HG02852 (cell line): ENCODE results near the gene SDC4.

ENCODE experiments used
- ATAC-seq: cut with Tn5 transposase; IDR thresholded peaks from one replicate; pipeline ENCODE4 v1.9.1; 2021; ENCODE audit warnings: mild to moderate bottlenecking, moderate library complexity; ENCODE audit not compliant: unreplicated experiment

The SDC4 gene

DNA sequence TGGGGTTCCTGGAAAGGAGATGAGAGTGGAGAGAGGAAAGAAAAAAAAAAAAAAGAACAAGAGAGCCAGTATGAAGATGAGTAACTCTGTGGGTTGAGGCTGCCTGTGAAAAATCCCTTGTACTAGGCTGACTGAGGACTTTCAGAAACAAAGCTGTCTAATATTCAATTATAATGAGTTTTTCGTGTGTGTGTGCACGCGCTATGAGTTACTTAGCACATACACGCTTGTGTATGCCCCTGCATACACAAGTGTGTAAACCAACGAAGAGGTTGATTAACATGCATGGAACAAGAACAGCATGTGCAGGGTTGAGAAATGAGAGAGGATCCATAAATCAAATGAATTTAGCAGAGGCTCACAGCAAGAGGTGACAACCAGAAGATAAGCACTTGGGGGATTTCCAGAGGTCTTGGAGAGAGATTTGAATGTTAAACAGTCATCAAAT is 46.4 kb downstream of the SDC4 start:
- no peak for ATAC-seq

DNA sequence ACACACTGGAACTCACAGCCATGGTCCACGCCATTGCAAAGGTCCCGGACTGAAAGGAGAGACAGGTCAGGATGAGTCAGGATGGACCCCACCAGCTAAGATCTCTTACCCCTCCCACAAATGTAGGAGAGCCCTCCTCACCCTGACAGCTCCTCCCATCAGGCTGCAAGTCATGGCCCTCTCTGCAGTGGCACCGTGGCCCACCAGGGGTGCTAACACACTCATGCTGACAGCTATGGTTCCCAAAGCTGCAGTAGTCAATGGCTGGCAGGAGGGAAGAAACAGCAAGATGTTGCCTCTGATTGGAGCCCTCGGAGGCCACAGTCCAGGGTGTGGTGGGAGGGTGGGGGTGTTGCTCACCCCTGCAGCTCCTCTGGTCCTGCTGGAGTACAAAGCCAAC is 47.3 kb downstream of the SDC4 start:
- ATAC-seq = no peak

- ATAC-seq = no peak
Observed at GRCh38 chr20:45299786-45300185, 48.4 kb downstream of the SDC4 start.

DNA sequence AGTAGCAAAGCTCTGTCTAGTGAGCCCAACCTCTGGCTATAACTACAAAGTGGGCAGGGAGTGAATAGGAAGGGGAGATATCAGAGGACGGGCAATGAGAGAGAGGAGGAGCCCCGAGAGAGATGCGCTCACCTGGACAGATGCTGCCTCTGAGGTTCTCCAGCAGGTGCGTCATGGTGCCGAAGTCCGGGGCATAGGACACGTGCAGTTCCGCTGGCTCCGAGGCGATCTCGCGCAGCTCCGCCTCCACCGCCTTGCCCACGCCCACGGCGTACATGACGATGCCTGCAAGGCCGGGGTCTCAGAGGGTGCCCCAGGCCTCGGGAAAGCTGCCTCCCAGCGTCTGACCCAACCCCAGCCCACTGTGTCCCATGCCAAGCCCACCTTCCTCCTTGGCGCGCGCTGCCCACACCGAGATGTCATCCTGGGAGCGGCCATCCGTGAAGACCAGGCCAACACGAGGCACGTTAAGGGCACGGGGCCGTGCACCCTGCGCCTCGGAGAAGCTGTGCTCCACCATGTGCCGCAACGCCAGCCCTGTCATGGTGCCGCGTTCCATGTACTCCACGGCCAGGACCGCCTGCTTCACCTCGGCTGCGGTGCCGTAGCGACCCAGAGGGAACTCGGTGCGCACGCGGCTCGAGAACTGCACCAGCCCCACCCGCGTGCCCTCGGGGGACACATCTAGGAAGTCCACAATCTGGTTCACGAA is 50.3 kb downstream of the SDC4 start:
- no peak for ATAC-seq

GRCh38 chr20:45294659-45295058 is 53.6 kb downstream of the SDC4 start:
- no peak for ATAC-seq

DNA sequence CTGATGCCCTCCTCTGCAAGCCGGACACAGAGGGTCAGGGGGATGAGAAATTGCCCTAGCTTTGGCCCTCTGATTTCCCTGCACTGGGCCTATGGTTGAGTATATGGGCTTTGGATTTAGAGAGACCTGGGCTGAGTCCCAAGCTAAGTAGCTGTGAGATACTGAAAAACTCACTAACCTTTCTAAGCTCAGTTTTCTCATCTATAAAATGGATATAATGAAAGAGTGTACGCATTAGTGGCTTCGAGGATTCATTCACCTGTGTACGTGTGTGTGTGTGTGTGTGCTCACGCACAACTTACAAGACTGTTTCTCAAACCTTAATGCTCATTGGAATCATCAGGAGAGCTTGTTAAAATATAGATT is 54.2 kb downstream of the SDC4 start:
- no peak for ATAC-seq

GRCh38 chr20:45293041-45294002 is 54.9 kb downstream of the SDC4 start:
- ATAC-seq = no peak

- ATAC-seq = no peak
Observed at GRCh38 chr20:45292343-45292742, 55.9 kb downstream of the SDC4 start.

DNA sequence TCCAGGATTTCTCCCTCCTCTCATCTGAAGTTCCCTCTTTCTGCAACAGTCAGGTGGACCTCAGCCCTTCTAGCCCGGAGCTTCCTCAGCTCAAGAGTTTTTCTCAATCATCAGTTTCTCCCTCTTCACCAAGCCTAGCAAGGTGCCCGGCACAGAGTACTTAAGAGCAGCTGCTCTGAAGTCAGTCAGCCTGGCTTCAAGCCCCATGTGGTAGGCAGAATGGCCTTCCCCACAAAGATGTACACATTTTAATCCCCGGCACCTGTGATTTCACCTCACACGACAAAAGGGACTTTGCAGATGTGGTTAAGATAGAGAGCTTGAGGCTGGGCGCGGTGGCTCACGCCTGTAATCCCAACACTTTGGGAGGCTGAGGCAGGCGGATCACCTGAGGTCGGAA is 56.7 kb downstream of the SDC4 start:
- ATAC-seq = no peak

- no peak for ATAC-seq
Observed at GRCh38 chr20:45290677-45291355, 57.4 kb downstream of the SDC4 start.

- ATAC-seq = no peak
Observed at GRCh38 chr20:45289942-45290676, 58.1 kb downstream of the SDC4 start.

DNA sequence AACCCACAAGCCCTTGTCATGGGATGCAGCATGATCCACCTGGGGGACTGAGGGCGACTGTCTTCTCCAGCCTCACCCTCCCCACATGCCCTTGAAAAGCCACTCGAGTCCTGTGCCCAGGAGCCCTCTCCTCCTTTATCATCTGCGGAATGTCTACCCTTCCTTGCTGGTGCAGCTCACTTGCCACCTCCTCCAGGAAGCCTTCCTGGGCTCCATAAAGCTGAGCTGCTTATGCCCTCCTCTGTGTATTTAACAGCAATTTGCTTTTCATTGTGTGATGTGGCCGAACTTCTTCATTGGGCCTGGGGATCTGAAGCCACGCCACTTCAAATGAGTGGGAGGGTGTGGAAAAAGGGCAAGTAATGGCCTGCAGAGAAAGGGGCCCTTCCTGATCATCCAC is 59.4 kb downstream of the SDC4 start:
- no peak for ATAC-seq

- no peak for ATAC-seq
Observed at GRCh38 chr20:45288376-45288775, 59.8 kb downstream of the SDC4 start.

- no peak for ATAC-seq
Observed at GRCh38 chr20:45283551-45284057, 64.6 kb downstream of the SDC4 start.

GRCh38 chr20:45282700-45283550 is 65.3 kb downstream of the SDC4 start:
- ATAC-seq = no peak

GRCh38 chr20:45279992-45280391 is 68.2 kb downstream of the SDC4 start:
- ATAC-seq = no peak

DNA sequence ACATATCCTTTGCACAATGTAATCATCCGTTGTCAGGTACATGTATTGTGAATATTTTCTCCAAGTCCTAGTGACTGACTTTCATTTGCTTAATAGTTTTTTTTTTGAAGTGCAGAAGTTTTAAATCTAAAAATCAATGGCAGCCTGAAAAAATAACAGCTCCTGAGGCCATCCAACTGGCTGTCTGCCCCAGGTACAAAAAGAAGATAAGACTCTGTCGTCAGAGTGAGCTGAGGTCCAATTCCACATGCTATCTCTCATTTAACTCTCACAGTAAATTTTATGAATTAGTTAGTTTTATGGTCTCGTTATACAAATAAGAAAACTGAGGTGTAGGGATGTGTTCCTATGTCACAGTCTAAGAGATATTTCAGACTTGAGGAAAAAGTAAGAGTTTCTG is 72.9 kb downstream of the SDC4 start:
- no peak for ATAC-seq
